OCI-LY3 (cell line): Measurements from ENCODE around the gene NODAL.

Source experiments
- EZH2phosphoT487 ChIP-seq: fragments of 200-600 bp; shearing (Covaris generic); IDR thresholded peaks from 2 replicates; pipeline ENCODE4 v1.6.1; 2018; ENCODE audit warnings: antibody characterized with exemption, mixed run types, low read depth
- TF ChIP-seq, protein P1 (sequence below): fragments of 200-600, 300-600 bp; sonication (generic); IDR thresholded peaks from 2 replicates; pipeline ENCODE4 v1.5.1; 2014; ENCODE audit warnings: antibody characterized with exemption, low read length, low read depth

DNA sequence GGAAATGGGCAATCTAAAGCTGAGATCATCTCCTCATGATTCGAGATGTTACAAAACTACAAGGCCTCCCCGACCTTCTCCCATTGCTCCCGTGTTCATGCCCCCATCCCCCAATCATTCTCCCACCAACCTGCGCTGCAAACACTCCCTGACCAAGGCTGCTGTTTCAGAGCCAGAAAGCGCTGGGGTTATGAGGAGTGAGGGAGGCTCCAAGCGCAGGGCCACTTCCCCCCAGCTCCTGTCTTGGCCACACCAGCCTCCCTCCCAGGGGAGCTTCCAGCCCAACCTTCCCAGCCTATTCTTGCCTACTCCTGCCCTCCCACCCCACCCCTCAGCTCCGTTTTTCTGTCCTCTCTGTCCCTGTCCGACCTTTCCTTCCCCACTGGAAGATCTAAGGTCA is 14.7 kb upstream of the NODAL start:
- TF ChIP-seq, protein P1, sequence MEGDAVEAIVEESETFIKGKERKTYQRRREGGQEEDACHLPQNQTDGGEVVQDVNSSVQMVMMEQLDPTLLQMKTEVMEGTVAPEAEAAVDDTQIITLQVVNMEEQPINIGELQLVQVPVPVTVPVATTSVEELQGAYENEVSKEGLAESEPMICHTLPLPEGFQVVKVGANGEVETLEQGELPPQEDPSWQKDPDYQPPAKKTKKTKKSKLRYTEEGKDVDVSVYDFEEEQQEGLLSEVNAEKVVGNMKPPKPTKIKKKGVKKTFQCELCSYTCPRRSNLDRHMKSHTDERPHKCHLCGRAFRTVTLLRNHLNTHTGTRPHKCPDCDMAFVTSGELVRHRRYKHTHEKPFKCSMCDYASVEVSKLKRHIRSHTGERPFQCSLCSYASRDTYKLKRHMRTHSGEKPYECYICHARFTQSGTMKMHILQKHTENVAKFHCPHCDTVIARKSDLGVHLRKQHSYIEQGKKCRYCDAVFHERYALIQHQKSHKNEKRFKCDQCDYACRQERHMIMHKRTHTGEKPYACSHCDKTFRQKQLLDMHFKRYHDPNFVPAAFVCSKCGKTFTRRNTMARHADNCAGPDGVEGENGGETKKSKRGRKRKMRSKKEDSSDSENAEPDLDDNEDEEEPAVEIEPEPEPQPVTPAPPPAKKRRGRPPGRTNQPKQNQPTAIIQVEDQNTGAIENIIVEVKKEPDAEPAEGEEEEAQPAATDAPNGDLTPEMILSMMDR = no peak
- TF ChIP-seq EZH2phosphoT487 = no peak
